ENCODE results near the gene LEO1.

Gene LEO1

GRCh38 chr15:51965691-51966090 lies 5.9 kb downstream of the LEO1 start:
- DNase-seq (ENCODE audit: low read depth), result no peak

GRCh38 chr15:51955504-51955903 lies 16.1 kb downstream of the LEO1 start:
- H3K4me3 ChIP-seq (ENCODE audit: low read depth, low read length), result no peak overlapping the region
- TF ChIP-seq MYC (IDR thresholded peaks at IDR 0.05; ENCODE audit: low read depth, low read length), result no peak
- no peak for TF ChIP-seq POLR2A (IDR thresholded peaks at IDR 0.05; ENCODE audit: extremely low read depth, insufficient read length)
- no peak for DNase-seq (ENCODE audit: low read depth)

More at GRCh38 chr15:51965691-51966090, 5.9 kb downstream of the LEO1 start:
- no peak for TF ChIP-seq MYC (IDR thresholded peaks at IDR 0.05; ENCODE audit: low read depth, low read length)
- TF ChIP-seq CTCF (IDR thresholded peaks at IDR 0.05; ENCODE audit: low read depth, low read length), result no peak
- TF ChIP-seq MAX (IDR thresholded peaks at IDR 0.05; ENCODE audit: low read depth, low read length), result no peak
- TF ChIP-seq POLR2A (IDR thresholded peaks at IDR 0.05; ENCODE audit: extremely low read depth, insufficient read length), result no peak
- H3K4me3 ChIP-seq (ENCODE audit: low read depth, low read length), result no peak overlapping the region

GRCh38 chr15:51952805-51953204 lies 18.8 kb downstream of the LEO1 start:
- no peak for DNase-seq (ENCODE audit: low read depth)
- TF ChIP-seq MYC (IDR thresholded peaks at IDR 0.05; ENCODE audit: low read depth, low read length) (no peak), CTCF (IDR thresholded peaks at IDR 0.05; ENCODE audit: low read depth, low read length) (no peak), MAX (IDR thresholded peaks at IDR 0.05; ENCODE audit: low read depth, low read length) (no peak), POLR2A (IDR thresholded peaks at IDR 0.05; ENCODE audit: extremely low read depth, insufficient read length) (no peak)

GRCh38 chr15:51947124-51947523 lies 24.5 kb downstream of the LEO1 start:
- no peak for DNase-seq (ENCODE audit: low read depth)
- no peak overlapping the region for H3K4me3 ChIP-seq (ENCODE audit: low read depth, low read length)
- TF ChIP-seq MAX (IDR thresholded peaks at IDR 0.05; ENCODE audit: low read depth, low read length), result no peak
- no peak for TF ChIP-seq POLR2A (IDR thresholded peaks at IDR 0.05; ENCODE audit: extremely low read depth, insufficient read length)
- no peak for TF ChIP-seq CTCF (IDR thresholded peaks at IDR 0.05; ENCODE audit: low read depth, low read length)
- TF ChIP-seq MYC (IDR thresholded peaks at IDR 0.05; ENCODE audit: low read depth, low read length), result no peak

More at GRCh38 chr15:51952805-51953204, 18.8 kb downstream of the LEO1 start:
- H3K4me3 ChIP-seq (ENCODE audit: low read depth, low read length), result no peak overlapping the region

- H3K4me3 ChIP-seq (ENCODE audit: low read depth, low read length), result no peak overlapping the region
- no peak for DNase-seq (ENCODE audit: low read depth)
- TF ChIP-seq CTCF (IDR thresholded peaks at IDR 0.05; ENCODE audit: low read depth, low read length) (no peak), POLR2A (IDR thresholded peaks at IDR 0.05; ENCODE audit: extremely low read depth, insufficient read length) (no peak), MAX (IDR thresholded peaks at IDR 0.05; ENCODE audit: low read depth, low read length) (no peak), MYC (IDR thresholded peaks at IDR 0.05; ENCODE audit: low read depth, low read length) (no peak)
Measured at GRCh38 chr15:51939216-51939615, 32.4 kb downstream of the LEO1 start.

GRCh38 chr15:51938286-51938685 lies 33.3 kb downstream of the LEO1 start:
- no peak for DNase-seq (ENCODE audit: low read depth)
- TF ChIP-seq MYC (IDR thresholded peaks at IDR 0.05; ENCODE audit: low read depth, low read length), result no peak
- no peak for TF ChIP-seq CTCF (IDR thresholded peaks at IDR 0.05; ENCODE audit: low read depth, low read length)
- TF ChIP-seq MAX (IDR thresholded peaks at IDR 0.05; ENCODE audit: low read depth, low read length), result no peak
- no peak for TF ChIP-seq POLR2A (IDR thresholded peaks at IDR 0.05; ENCODE audit: extremely low read depth, insufficient read length)
- no peak overlapping the region for H3K4me3 ChIP-seq (ENCODE audit: low read depth, low read length)

Measured in NB4 (cell line).